Endothelial cell (in vitro differentiated cells): ENCODE results near the gene MAP6. TPM values are rescaled to one million over a fixed set of nuclear protein-coding genes. Genes with fewer than 3 reads are reported as not detected.

Experiments
- DNase-seq: peaks from one replicate; pipeline ENCODE4 v3.0.0; 2021; ENCODE audit warnings: low spot score
- H3K27ac Mint-ChIP-seq: one replicate; pipeline ENCODE4 v1.8.0; 2021; ENCODE audit warnings: mixed read lengths, inconsistent platforms; ENCODE audit not compliant: unreplicated experiment
- H3K27me3 Mint-ChIP-seq: one replicate; pipeline ENCODE4 v1.8.0; 2021; ENCODE audit warnings: mild to moderate bottlenecking, moderate library complexity, mixed read lengths, inconsistent platforms; ENCODE audit not compliant: unreplicated experiment
- H3K36me3 Mint-ChIP-seq: one replicate; pipeline ENCODE4 v1.8.0; 2021; ENCODE audit warnings: mild to moderate bottlenecking, low read depth, mixed read lengths, inconsistent platforms; ENCODE audit not compliant: unreplicated experiment
- H3K4me1 Mint-ChIP-seq: one replicate; pipeline ENCODE4 v1.8.0; 2021; ENCODE audit warnings: mild to moderate bottlenecking, mixed read lengths, inconsistent platforms; ENCODE audit not compliant: unreplicated experiment
- H3K4me3 Mint-ChIP-seq: one replicate; pipeline ENCODE4 v1.8.0; 2021; ENCODE audit warnings: mild to moderate bottlenecking, mixed read lengths, inconsistent platforms; ENCODE audit not compliant: unreplicated experiment
- H3K9me3 Mint-ChIP-seq: one replicate; pipeline ENCODE4 v1.8.0; 2021; ENCODE audit warnings: mixed read lengths, inconsistent platforms; ENCODE audit not compliant: unreplicated experiment
- total RNA-seq: library from RNA; stranded (reverse); fragmentation: NEBNext Ultra II Directional; extraction: Animal tissue kit (Norgen Biotek cat#: 25700); gene quantifications from one replicate; pipeline ENCODE4 v1.2.1, GENCODE V29; 2021; ENCODE audit not compliant: unreplicated experiment
- TF ChIP-seq, protein P1 (sequence below): fragments of 200-600 bp; sonication (generic); IDR thresholded peaks from one replicate; pipeline ENCODE4 v1.5.0; 2021; ENCODE audit warnings: antibody characterized with exemption; ENCODE audit not compliant: unreplicated experiment

Gene MAP6
- total RNA-seq, 1 donor from 2014 or later = 0.26 TPM

DNA sequence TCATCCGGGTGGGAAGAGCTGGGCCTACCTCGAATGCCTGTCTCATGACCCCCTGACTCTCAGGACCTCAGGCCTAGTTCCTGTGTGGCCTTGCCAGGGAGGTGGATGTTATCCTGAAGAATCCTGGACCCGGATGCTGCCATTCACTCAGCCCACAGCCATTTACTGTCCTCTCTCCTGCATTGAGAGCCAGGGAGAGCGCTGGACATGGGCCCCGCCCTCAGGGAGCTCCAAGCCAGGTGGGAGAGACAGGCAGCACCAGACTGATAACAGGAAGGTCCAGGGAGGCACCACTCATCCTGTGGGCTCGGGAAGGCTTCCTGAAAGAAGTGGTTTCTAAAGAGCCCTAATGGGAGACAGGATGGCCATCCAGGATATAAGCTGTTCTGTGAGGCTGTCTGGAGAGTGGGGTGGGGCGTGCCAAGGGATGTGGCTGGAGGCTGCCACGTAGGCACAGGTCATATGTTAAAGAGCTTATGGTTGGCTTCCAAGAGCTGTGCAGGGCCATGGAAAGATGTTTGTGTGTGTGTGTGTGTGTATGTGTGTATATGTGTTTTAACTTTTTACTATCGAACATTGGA, 98.2 kb downstream of the MAP6 start:
- Mint-ChIP-seq H3K9me3 (no peaks in the 10 kb centered on the region), H3K27ac (peak overlapping the region; percentile 86), H3K4me3 (peak overlapping the region; percentile 79), H3K36me3 (peaks cover 48% of the 10 kb centered on the region), H3K4me1 (peaks cover 35% of the 10 kb centered on the region), H3K27me3 (peaks cover 12% of the 10 kb centered on the region)
- peak; percentile 36 for DNase-seq
- TF ChIP-seq, protein P1, sequence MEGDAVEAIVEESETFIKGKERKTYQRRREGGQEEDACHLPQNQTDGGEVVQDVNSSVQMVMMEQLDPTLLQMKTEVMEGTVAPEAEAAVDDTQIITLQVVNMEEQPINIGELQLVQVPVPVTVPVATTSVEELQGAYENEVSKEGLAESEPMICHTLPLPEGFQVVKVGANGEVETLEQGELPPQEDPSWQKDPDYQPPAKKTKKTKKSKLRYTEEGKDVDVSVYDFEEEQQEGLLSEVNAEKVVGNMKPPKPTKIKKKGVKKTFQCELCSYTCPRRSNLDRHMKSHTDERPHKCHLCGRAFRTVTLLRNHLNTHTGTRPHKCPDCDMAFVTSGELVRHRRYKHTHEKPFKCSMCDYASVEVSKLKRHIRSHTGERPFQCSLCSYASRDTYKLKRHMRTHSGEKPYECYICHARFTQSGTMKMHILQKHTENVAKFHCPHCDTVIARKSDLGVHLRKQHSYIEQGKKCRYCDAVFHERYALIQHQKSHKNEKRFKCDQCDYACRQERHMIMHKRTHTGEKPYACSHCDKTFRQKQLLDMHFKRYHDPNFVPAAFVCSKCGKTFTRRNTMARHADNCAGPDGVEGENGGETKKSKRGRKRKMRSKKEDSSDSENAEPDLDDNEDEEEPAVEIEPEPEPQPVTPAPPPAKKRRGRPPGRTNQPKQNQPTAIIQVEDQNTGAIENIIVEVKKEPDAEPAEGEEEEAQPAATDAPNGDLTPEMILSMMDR = no peak

DNA sequence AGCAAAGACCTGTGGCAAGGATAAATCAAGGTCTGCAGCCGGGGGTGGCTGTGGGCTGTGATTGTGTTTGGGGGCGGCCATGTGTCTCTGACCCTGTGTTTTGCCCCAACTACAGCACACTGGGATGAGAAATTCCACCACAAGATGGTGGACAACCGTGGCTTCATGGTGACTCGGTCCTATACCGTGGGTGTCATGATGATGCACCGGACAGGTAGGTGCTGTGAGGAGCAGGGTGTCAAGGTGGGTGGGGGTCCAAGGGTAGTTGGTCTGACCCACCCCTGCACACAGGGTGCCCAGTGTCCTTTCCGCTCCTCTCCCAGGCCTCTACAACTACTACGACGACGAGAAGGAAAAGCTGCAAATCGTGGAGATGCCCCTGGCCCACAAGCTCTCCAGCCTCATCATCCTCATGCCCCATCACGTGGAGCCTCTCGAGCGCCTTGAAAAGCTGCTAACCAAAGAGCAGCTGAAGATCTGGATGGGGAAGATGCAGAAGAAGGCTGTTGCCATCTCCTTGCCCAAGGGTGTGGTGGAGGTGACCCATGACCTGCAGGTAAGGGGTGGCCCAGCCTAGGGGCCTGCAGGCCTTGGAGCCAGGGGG, 100.1 kb downstream of the MAP6 start:
- Mint-ChIP-seq H3K36me3 (peaks cover 42% of the 10 kb centered on the region), H3K4me1 (peaks cover 48% of the 10 kb centered on the region), H3K9me3 (no peaks in the 10 kb centered on the region), H3K27me3 (peaks cover 13% of the 10 kb centered on the region), H3K4me3 (peak overlapping the region; percentile 31), H3K27ac (no peak overlapping the region)
- no peak for DNase-seq
- TF ChIP-seq, protein P1 = no peak

DNA sequence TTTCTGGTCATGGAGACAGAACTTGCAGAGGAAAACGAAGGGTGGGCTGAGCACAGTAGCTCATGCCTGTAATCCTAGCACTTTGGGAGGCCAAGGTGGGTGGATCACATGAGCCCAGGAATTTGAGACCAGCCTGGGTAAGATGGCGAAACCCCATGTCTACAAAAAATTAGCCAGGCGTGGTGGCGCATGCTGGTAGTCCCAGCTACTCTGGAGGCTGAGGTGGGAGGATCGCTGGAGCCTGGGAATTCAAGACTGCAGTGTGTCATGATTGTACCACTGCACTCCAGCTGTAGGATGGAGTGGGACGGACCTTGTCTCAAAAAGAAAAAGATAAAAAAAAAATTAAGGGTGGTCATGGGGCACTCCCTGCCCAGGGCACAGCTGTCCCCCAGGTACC, 100.9 kb downstream of the MAP6 start:
- Mint-ChIP-seq H3K36me3 (peaks cover 36% of the 10 kb centered on the region), H3K4me3 (no peak overlapping the region)

DNA sequence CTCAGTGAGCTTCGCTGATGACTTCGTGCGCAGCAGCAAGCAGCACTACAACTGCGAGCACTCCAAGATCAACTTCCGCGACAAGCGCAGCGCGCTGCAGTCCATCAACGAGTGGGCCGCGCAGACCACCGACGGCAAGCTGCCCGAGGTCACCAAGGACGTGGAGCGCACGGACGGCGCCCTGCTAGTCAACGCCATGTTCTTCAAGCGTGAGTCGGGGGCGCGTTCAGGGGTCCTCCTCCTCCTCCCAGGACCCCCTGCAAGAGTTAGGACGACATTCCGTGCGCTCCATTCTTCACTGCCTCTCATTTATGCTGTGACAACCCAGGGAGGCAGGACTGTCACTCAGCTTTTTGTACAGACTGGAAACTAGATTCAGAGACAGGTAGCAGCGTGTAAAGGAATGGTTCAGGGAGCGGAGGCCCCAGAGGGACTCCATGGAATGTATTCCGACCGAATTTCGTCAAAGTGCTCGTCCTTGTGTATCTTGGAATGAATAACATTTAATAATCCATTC, 102.0 kb downstream of the MAP6 start:
- peaks cover 21% of the 10 kb centered on the region for H3K27me3 Mint-ChIP-seq
- H3K36me3 Mint-ChIP-seq = peaks cover 26% of the 10 kb centered on the region
- DNase-seq = no peak
- TF ChIP-seq, protein P1 = no peak
- no peak overlapping the region for H3K4me3 Mint-ChIP-seq
- H3K9me3 Mint-ChIP-seq = no peaks in the 10 kb centered on the region
- peaks cover 60% of the 10 kb centered on the region for H3K4me1 Mint-ChIP-seq
- H3K27ac Mint-ChIP-seq = no peak overlapping the region

More for the DNA sequence above, 100.9 kb downstream of the MAP6 start:
- Mint-ChIP-seq H3K4me1 (peaks cover 54% of the 10 kb centered on the region), H3K9me3 (no peaks in the 10 kb centered on the region), H3K27me3 (peaks cover 13% of the 10 kb centered on the region), H3K27ac (no peak overlapping the region)
- DNase-seq = no peak
- TF ChIP-seq, protein P1 = no peak
